8988T (cell line): ENCODE results near the gene TNFSF9.
"Not testable (repeated sequence)": the region's sequence is repeated elsewhere in the genome, so short reads cannot be mapped to it uniquely, and the experiment has no call there.

ENCODE experiments used
- DNase-seq: peaks from one replicate; pipeline ENCODE4 v3.0.0; 2011

The TNFSF9 gene

DNA sequence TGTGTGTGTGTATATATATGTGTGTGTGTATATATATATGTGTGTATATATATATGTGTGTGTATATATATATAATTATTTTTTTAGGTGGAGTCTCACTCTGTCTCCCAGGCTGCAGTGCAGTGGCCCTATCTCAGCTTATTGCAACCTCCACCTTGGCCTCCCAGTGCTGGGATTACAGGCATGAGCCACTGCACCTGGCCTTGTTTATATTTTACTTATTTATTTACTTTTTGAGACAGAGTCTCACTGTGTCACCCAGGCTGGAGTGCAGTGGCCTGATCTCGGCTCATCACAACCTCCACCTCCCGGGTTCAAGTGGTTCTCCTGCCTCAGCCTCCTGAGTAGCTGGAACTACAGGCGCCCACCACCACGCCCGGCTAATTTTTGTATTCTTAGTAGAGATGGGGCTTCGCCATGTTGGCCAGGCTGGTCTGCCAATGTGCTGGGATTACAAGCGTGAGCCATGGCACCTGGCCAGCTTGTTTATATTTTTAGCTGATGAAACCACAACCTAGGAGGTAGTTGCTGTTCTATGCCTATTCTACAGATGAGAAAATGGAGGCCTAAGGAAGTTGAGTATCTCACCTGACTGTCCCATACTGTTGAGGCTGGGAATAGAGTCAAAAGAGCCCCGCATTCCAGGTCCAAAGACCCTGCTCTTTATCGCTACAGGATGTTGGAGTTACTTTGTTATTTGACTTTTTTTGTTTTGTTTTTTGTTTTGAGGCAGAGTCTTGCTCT is 22.6 kb upstream of the TNFSF9 start:
- DNase-seq = not testable (repeated sequence)

GRCh38 chr19:6509118-6509971 is 21.5 kb upstream of the TNFSF9 start:
- no peak for DNase-seq

GRCh38 chr19:6510618-6511017 is 20.2 kb upstream of the TNFSF9 start:
- no peak for DNase-seq

GRCh38 chr19:6514089-6514488 is 16.7 kb upstream of the TNFSF9 start:
- DNase-seq = no peak

GRCh38 chr19:6514926-6515544 is 15.8 kb upstream of the TNFSF9 start:
- no peak for DNase-seq

- DNase-seq = peak; percentile 73
Observed at GRCh38 chr19:6516018-6516658, 14.7 kb upstream of the TNFSF9 start.

DNA sequence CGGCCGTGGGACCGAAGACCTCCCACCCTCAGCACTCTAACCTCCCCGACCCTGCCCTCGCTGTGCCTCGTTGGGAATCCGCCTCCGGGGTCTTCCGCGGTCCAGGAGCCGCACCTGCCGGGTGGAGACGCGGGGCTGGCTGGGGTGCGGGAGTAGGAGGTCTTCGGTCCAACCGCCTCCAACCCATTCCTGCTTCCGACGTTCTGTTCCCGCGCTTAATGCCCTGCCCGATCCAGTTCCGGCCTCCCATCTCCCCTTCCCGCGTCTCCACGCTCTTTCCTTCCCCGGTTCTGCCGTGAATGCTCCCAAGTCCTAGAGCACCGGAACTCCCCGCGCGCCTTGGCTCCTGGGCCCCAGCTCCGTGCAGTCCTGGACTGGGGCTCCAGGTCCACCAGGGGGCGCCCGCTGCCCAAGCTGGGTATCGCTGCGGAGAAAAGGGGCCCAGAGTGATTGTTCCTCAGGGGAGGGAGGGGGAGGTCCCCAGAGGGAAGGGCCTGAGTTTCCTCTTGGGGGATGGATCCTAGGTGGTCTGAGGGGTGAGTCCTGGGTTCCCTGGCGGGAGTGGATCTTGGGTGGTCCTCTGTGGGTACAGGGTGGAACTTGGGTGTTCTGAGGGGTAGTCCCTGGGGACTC is 14.1 kb upstream of the TNFSF9 start:
- peak; percentile 72 for DNase-seq

GRCh38 chr19:6518145-6518911 is 12.5 kb upstream of the TNFSF9 start:
- DNase-seq = no peak

- DNase-seq = no peak
Observed at GRCh38 chr19:6519289-6519688, 11.5 kb upstream of the TNFSF9 start.

GRCh38 chr19:6521718-6522646 is 8.8 kb upstream of the TNFSF9 start:
- DNase-seq = no peak

DNA sequence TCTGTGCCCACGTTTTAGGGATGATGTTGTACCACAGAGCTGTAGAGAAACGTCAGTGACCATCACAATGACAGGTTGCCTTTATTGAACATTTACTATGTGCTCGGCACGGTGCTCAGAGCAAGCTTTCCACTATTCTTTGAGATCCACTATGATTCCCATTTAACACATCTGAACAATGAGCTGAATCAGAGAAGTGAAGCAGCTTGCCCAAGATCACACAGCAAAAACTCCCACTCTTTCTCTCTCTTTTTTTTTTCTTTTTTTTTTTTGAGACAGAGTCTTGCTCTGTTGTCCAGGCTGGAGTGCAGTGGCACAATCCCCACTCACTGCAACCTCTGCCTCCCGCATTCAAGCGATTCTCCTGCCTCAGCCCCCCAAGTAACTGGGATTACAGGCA is 8.1 kb upstream of the TNFSF9 start:
- no peak for DNase-seq

- no peak for DNase-seq
Observed at GRCh38 chr19:6524311-6524710, 6.5 kb upstream of the TNFSF9 start.

DNA sequence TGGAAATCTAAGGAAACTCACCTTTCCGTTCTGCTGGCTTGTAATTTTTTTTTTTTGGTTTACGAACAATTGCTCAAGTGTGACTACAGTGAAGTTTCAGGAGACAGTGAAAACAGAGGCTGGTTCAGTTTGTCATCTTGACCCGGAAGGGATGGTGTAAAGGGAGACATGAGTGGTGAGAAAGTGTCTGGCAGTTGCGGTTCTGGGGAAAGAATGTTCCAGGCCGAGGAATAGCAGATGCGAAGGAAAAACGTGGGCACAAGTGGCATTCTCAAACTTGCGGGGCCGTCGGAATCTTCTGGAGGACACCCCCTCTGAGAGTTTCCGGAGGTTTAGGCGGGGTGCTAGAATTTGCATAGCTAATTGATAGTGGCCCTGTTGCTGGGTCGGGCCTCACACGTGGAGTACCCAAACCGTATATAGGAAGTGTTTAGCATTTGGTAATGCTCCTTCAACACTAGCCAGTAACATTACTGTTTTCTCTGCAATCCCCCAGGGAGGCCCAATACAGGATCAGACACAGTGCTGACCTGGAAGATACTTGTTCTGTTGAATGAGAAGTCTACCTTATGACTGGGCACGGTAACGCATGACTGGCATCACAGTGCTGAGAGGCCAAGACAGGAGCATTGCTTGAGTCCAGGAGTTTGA is 2.8 kb upstream of the TNFSF9 start:
- no peak for DNase-seq

GRCh38 chr19:6528544-6529121 is 2.2 kb upstream of the TNFSF9 start:
- DNase-seq = no peak

GRCh38 chr19:6529351-6529750 is 1.5 kb upstream of the TNFSF9 start:
- no peak for DNase-seq

DNA sequence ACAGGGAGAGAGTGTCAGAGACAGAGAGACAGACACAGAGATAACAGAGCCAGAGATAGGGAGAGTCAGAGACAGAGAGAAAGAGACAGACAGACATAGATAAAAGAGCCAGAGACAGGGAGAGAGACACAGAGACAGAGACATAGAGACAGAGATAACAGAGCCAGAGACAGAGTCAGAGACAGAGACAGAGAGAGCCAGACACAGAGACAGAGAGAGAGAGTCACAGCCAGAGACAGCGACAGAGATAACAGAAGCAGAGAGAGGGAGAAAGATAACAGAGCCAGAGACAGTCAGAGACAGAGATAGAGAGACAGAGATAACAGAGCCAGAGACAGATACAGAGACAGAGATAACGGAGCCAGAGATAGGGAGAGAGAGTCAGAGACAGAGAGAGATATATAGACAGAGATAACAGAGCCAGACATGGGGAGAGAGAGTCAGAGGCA is 865 bp upstream of the TNFSF9 start:
- DNase-seq = no peak

DNA sequence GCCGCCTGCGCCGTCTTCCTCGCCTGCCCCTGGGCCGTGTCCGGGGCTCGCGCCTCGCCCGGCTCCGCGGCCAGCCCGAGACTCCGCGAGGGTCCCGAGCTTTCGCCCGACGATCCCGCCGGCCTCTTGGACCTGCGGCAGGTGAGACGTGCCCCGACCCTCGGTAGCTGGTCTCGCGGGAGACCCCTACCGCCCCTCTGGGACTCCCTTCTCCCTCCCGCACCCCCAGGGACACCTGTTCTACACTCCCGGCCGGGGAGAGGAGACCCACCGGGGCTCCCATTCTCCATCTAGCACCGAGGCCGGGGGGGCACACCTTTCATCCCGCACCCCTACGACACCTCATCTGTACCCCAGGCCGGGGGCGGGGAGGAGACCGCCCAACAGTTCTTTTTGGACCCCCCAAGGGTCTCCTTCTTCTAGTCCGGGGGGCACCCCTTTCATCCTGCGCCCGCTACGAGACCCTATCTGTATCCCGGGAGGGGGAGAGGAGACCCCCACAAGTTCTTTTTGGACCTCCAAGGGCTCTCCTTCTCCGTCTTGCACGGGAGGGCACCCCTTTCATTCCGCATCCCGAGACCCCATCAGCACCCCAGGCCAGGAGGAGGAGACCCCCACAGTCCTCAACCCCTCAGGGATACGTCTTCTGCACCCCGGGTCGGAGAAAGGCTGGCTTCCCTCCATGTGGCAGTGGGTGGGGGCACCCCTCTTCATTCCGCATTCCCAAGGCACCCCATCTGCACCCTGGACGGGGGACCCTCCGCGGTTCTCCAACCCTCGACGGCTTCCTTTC is 533 bp downstream of the TNFSF9 start:
- DNase-seq = no peak

DNA sequence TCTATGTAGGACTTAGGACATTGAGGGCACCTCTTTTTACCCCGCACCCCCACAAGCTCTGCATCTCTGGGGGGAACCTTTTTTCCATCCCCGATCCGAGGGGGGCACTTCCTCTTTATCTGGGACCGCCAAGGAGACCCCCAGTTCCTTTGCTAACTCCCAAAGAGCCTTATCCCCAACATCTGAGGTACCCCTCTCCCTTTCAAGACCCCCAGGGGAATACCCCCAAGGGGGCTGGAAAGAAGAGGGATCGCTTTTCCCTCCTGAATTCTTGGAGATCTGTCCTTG is 1.1 kb downstream of the TNFSF9 start:
- DNase-seq = no peak
